Prostate gland (tissue), 2 donors: ENCODE data around the gene SETBP1.

Experiments
- POLR2A ChIP-seq: fragments of 450-650 bp; IDR thresholded peaks from one replicate; pipeline ENCODE4 v1.6.1; 2016; ENCODE audit warnings: antibody characterized with exemption, mild to moderate bottlenecking
- POLR2AphosphoS5 ChIP-seq: sonication (generic); formaldehyde crosslinking; IDR thresholded peaks from one replicate; pipeline ENCODE4 v1.6.1; 2017; ENCODE audit warnings: antibody characterized with exemption
- TF ChIP-seq, protein P1 (sequence below), 4 experiments: fragments of 200-600 bp in 2 of 4; fragments of 450-650 bp in 2 of 4; sonication (generic) in 2 of 4; IDR thresholded peaks; 1 replicate in 3 of 4; 2 replicates in 1 of 4; pipeline ENCODE4 v1.5.1; 2016 to 2019; ENCODE audit warnings: antibody characterized with exemption in 4 of 4, mild to moderate bottlenecking in 2 of 4, moderate library complexity in 2 of 4

DNA sequence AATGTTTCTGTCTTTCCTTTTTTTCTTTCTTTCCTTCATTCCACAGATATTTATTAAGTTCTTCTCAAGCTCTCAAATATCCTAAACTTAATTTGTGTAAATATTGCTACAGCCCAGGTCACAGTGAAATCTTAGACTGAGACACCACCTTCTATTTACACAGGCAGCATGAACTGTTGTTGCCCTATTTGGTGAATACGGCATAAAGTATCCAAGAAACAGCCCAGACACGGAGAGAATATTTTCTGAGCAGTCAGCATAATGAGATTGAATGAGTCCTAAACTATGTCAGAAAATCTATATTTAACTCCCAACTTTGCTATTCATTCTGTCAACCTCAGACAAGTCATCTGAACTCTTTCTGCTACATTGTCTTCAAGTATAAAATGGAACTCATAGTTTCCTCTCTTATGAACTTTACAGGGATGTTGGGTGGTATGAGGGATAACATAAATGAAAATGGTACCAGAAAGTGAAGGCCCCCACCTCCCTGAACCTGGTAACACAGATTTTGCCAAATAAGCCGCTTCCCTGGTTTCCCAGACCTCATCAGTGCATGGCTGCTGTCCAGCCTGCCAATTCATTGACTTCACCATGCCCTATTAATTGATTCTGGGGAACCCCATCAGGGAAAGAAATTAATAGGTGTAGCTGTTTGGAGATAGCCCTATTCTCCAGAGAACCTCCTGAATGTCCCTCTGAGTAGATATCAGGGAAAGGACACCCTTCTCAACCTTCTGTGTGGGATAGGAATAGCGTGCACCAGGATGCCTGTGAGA, 235.9 kb downstream of the SETBP1 start:
- no peak for TF ChIP-seq POLR2A
- TF ChIP-seq, protein P1, sequence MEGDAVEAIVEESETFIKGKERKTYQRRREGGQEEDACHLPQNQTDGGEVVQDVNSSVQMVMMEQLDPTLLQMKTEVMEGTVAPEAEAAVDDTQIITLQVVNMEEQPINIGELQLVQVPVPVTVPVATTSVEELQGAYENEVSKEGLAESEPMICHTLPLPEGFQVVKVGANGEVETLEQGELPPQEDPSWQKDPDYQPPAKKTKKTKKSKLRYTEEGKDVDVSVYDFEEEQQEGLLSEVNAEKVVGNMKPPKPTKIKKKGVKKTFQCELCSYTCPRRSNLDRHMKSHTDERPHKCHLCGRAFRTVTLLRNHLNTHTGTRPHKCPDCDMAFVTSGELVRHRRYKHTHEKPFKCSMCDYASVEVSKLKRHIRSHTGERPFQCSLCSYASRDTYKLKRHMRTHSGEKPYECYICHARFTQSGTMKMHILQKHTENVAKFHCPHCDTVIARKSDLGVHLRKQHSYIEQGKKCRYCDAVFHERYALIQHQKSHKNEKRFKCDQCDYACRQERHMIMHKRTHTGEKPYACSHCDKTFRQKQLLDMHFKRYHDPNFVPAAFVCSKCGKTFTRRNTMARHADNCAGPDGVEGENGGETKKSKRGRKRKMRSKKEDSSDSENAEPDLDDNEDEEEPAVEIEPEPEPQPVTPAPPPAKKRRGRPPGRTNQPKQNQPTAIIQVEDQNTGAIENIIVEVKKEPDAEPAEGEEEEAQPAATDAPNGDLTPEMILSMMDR (IDR thresholded peaks at IDR 0.05): no peak
- TF ChIP-seq POLR2AphosphoS5: peak; percentile 35
